GM11168 (cell line): Measurements from ENCODE around the gene SLC22A14.

Experiments
- in situ Hi-C: fragments of 300-500 bp; cut with MboI; formaldehyde crosslinking; loops from one replicate; pipeline ENCODE4 v1.12.0; 2022; ENCODE audit warnings: low sequenced_read_pairs; ENCODE audit not compliant: unreplicated experiment

Gene SLC22A14

DNA sequence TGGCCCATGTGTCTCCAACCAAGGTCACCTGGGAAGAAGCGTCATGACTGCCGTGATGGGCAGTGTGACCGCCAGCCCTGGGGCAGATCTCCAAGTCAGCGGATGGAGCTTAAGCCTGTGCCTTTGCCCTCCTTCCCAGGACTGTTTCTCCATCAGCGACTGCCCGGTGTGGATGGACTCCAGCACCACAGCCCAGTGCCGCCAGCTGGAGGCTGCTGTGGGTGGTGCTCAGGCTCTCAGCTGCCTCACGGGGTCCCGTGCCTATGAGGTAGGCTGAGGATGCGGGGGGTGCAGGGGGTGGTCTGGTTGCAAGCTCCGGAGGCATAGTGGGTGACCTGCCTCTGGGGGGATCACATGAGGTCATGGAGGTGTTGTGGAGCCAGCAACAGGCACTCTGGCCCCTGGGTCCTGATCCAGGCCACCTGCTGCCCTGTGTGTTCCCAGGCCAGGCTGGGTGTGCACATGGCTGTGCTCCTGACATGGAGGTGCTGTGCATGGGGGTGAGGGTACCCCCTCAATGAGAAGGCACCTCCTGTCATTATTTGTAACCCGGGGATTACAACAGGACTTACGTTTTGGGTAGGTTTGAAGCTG, 83.5 kb downstream of the SLC22A14 start:
- in situ Hi-C loops, result no loop called here

DNA sequence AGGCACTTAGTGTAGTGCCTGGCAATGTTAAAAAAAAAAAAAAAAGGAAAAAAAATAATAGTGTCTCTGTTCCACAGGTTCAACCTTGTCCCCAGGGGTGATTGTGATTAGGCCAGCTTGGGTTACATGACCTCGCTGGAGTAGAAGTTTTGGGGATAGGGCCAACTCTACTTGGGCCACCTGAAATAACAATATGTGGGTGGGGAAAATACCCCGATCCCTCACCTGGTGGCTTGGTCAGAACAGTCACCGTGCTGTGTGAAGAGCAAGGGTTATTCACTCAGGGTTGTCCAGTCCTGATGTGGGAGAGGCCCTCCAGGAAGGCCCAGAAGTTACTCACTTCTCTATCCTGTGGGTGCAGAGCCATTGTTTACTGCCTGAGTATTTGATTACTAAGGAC, 84.0 kb downstream of the SLC22A14 start:
- in situ Hi-C loops, result no loop called here

- in situ Hi-C loops, result no loop called here
Measured at GRCh38 chr3:38367779-38368178, 85.7 kb downstream of the SLC22A14 start.
